ENCODE data around the gene SPDYC.

SPDYC gene

GRCh38 chr11:65213322-65214211 lies 43.5 kb downstream of the SPDYC start:
- Histone ChIP-seq H3K4me1 (ENCODE audit: control insufficient read depth, insufficient read depth, low read length) (peaks cover 14% of the 10 kb centered on the region), H3K36me3 (ENCODE audit: control insufficient read depth, insufficient read depth, low read length) (no peaks in the 10 kb centered on the region), H3K4me3 (ENCODE audit: insufficient read depth, low read depth, low read length) (no peak overlapping the region), H3K9me3 (ENCODE audit: control insufficient read depth, low read length) (no peaks in the 10 kb centered on the region), H3K27me3 (ENCODE audit: control insufficient read depth, insufficient read depth, low read length, poor library complexity, severe bottlenecking) (no peaks in the 10 kb centered on the region), H3K27ac (ENCODE audit: insufficient read depth, low read depth, low read length, poor library complexity, severe bottlenecking) (no peak overlapping the region)
- 69% methylated on average over 26 of the region's 26 CpGs for WGBS, 2 experiments

- no peak overlapping the region for H3K4me3 ChIP-seq (ENCODE audit: insufficient read depth, low read depth, low read length)
- H3K9me3 ChIP-seq (ENCODE audit: control insufficient read depth, low read length), result no peaks in the 10 kb centered on the region
- H3K36me3 ChIP-seq (ENCODE audit: control insufficient read depth, insufficient read depth, low read length), result no peaks in the 10 kb centered on the region
- H3K4me1 ChIP-seq (ENCODE audit: control insufficient read depth, insufficient read depth, low read length), result peaks cover 14% of the 10 kb centered on the region
- H3K27ac ChIP-seq (ENCODE audit: insufficient read depth, low read depth, low read length, poor library complexity, severe bottlenecking), result no peak overlapping the region
- 87 to 90% methylated on average over 15 to 16 of the region's 16 CpGs for WGBS, 2 experiments
- H3K27me3 ChIP-seq (ENCODE audit: control insufficient read depth, insufficient read depth, low read length, poor library complexity, severe bottlenecking), result no peaks in the 10 kb centered on the region
These were observed 44.3 kb downstream of the SPDYC start for GRCh38 chr11:65214212-65214845.

DNA sequence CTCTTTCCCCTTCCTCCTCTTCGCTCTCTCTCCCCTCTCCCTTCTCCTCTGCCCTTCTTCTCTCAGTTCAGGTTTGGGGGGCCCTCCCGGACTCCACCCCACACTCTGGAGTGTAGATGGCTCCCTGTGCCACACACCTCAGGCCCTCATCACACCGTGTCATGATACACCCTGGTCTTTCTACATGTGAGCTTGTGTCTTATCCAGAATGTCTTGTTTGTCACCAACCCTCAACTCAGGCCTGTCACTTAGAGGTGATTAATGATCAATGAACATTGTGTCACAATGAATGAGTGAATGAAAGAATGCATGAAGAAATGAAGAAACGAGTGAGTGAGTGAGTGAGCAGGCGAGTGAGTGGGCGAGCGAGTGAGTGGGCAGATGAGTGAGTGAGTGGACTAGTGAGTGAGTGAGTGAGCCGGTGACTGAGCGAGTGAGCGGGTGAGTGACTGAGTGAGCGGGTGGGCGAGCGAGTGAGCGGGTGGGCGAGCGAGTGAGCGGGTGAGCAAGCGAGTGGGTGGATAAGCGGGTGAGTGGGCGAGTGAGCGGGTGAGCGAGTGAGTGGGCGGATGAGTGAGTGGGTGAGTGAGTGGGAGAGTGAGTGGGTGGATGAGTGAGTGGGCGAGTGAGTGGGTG lies 45.5 kb downstream of the SPDYC start:
- WGBS, 2 experiments, result 93 to 94% methylated on average over 23 of the region's 24 CpGs
- no peak overlapping the region for H3K4me3 ChIP-seq (ENCODE audit: insufficient read depth, low read depth, low read length)
- no peaks in the 10 kb centered on the region for H3K27me3 ChIP-seq (ENCODE audit: control insufficient read depth, insufficient read depth, low read length, poor library complexity, severe bottlenecking)
- peaks cover 14% of the 10 kb centered on the region for H3K4me1 ChIP-seq (ENCODE audit: control insufficient read depth, insufficient read depth, low read length)
- no peaks in the 10 kb centered on the region for H3K9me3 ChIP-seq (ENCODE audit: control insufficient read depth, low read length)
- no peak overlapping the region for H3K27ac ChIP-seq (ENCODE audit: insufficient read depth, low read depth, low read length, poor library complexity, severe bottlenecking)
- no peaks in the 10 kb centered on the region for H3K36me3 ChIP-seq (ENCODE audit: control insufficient read depth, insufficient read depth, low read length)

DNA sequence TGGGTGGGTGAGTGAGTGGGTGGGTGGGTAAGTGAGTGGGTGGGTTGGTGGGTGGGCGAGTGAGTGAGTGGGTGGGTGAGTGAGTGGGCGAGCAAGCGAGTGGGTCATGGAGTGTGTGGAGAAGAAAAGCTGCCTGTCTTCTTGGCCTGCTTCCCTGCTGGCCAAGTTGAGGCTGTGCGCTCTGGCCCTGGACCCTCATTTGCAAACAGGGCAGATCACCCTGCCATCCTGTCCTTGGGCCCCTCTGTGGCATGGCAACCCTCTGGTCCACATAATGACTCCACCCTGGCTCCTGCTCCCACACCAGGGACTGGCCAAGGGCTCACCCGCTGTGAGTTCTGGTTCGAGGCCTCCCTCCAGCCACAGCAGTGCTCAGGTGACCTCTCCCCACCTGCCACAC lies 46.8 kb downstream of the SPDYC start:
- H3K9me3 ChIP-seq (ENCODE audit: control insufficient read depth, low read length), result no peaks in the 10 kb centered on the region
- no peaks in the 10 kb centered on the region for H3K36me3 ChIP-seq (ENCODE audit: control insufficient read depth, insufficient read depth, low read length)
- 90 to 91% methylated on average over 6 of the region's 6 CpGs for WGBS, 2 experiments
- peaks cover 14% of the 10 kb centered on the region for H3K4me1 ChIP-seq (ENCODE audit: control insufficient read depth, insufficient read depth, low read length)
- no peaks in the 10 kb centered on the region for H3K27me3 ChIP-seq (ENCODE audit: control insufficient read depth, insufficient read depth, low read length, poor library complexity, severe bottlenecking)
- no peak overlapping the region for H3K27ac ChIP-seq (ENCODE audit: insufficient read depth, low read depth, low read length, poor library complexity, severe bottlenecking)
- no peak overlapping the region for H3K4me3 ChIP-seq (ENCODE audit: insufficient read depth, low read depth, low read length)

DNA sequence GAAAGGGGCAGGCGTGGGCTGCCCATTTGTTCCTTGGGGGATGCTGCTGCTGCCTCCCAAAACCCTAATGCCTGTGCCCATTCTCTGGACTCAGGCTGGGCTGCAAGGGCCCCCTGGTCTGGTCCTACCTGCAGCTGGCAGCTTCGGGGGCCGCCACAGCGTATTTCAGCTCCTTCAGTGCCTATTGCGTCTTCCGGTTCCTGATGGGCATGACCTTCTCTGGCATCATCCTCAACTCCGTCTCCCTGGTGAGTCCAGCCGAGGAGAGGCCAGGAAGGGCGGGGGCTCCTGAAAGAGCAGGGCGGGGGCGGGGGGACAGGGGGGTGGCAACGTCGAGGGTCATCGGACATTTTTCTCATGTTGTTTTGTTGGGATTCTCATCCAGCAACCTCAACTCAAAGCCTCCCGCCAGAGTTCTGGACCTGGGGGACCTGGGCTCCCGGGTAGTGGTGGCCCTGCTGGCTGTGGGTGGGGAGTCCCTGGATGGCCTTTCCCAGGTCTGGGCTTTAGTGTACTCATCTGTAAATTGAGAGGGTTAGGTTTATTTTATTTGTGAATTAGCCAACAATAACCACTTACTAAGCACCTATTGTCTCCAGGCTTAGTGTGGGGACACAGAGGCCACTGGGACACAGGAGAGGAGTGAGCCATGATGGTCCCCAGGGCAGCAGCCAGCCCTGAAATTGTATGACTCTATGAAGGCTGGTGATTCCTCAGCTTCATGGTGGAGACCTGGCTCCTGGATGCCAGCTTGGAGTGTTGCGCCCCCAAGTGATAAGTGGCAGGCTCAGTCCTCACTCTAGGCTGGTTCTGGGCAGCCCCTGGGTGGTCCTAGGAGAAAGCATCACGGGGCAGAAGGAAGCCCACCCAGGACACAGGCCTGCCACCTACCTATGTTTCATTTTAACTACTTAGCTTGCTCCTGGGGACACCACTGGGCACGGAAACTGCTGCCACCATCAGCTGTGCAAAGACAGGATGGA lies 47.7 kb downstream of the SPDYC start:
- H3K27ac ChIP-seq (ENCODE audit: insufficient read depth, low read depth, low read length, poor library complexity, severe bottlenecking), result no peak overlapping the region
- peaks cover 7% of the 10 kb centered on the region for H3K4me1 ChIP-seq (ENCODE audit: control insufficient read depth, insufficient read depth, low read length)
- no peaks in the 10 kb centered on the region for H3K27me3 ChIP-seq (ENCODE audit: control insufficient read depth, insufficient read depth, low read length, poor library complexity, severe bottlenecking)
- H3K4me3 ChIP-seq (ENCODE audit: insufficient read depth, low read depth, low read length), result no peak overlapping the region
- 91 to 93% methylated on average over 19 of the region's 19 CpGs for WGBS, 2 experiments
- H3K36me3 ChIP-seq (ENCODE audit: control insufficient read depth, insufficient read depth, low read length), result no peaks in the 10 kb centered on the region
- H3K9me3 ChIP-seq (ENCODE audit: control insufficient read depth, low read length), result no peaks in the 10 kb centered on the region

DNA sequence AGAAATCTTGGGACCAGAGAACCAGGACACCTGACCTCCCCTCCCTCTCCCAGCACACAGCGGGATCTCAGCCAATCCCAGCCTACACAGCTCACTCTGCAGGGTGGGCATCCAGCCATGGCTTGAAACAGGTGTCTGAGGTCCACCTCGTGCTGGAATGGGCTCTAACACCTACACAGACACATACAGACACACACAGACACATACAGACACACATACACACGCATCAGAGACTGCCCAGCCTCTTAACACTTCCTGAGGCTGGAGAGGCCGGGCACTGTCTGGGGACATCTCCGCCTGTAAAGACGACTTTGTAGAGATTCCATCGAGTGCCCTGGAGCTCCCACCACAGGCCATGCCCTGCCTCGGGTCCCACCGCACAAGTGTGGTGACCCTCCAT lies 48.4 kb downstream of the SPDYC start:
- Histone ChIP-seq H3K36me3 (ENCODE audit: control insufficient read depth, insufficient read depth, low read length) (no peaks in the 10 kb centered on the region), H3K9me3 (ENCODE audit: control insufficient read depth, low read length) (no peaks in the 10 kb centered on the region), H3K27ac (ENCODE audit: insufficient read depth, low read depth, low read length, poor library complexity, severe bottlenecking) (no peak overlapping the region), H3K27me3 (ENCODE audit: control insufficient read depth, insufficient read depth, low read length, poor library complexity, severe bottlenecking) (no peaks in the 10 kb centered on the region), H3K4me3 (ENCODE audit: insufficient read depth, low read depth, low read length) (no peak overlapping the region), H3K4me1 (ENCODE audit: control insufficient read depth, insufficient read depth, low read length) (peaks cover 2% of the 10 kb centered on the region)
- 90 to 92% methylated on average over 9 of the region's 9 CpGs for WGBS, 2 experiments

GRCh38 chr11:65219930-65220213 lies 49.8 kb downstream of the SPDYC start:
- H3K27me3 ChIP-seq (ENCODE audit: control insufficient read depth, insufficient read depth, low read length, poor library complexity, severe bottlenecking), result no peaks in the 10 kb centered on the region
- no peaks in the 10 kb centered on the region for H3K4me1 ChIP-seq (ENCODE audit: control insufficient read depth, insufficient read depth, low read length)
- no peak overlapping the region for H3K4me3 ChIP-seq (ENCODE audit: insufficient read depth, low read depth, low read length)
- 94 to 96% methylated on average over 2 to 3 of the region's 3 CpGs for WGBS, 2 experiments
- no peaks in the 10 kb centered on the region for H3K36me3 ChIP-seq (ENCODE audit: control insufficient read depth, insufficient read depth, low read length)
- no peaks in the 10 kb centered on the region for H3K9me3 ChIP-seq (ENCODE audit: control insufficient read depth, low read length)
- H3K27ac ChIP-seq (ENCODE audit: insufficient read depth, low read depth, low read length, poor library complexity, severe bottlenecking), result no peak overlapping the region

GRCh38 chr11:65221026-65221425 lies 51.0 kb downstream of the SPDYC start:
- Histone ChIP-seq H3K27ac (ENCODE audit: insufficient read depth, low read depth, low read length, poor library complexity, severe bottlenecking) (no peak overlapping the region), H3K36me3 (ENCODE audit: control insufficient read depth, insufficient read depth, low read length) (no peaks in the 10 kb centered on the region), H3K27me3 (ENCODE audit: control insufficient read depth, insufficient read depth, low read length, poor library complexity, severe bottlenecking) (peaks cover 5% of the 10 kb centered on the region), H3K4me1 (ENCODE audit: control insufficient read depth, insufficient read depth, low read length) (no peaks in the 10 kb centered on the region), H3K9me3 (ENCODE audit: control insufficient read depth, low read length) (no peaks in the 10 kb centered on the region), H3K4me3 (ENCODE audit: insufficient read depth, low read depth, low read length) (no peak overlapping the region)
- WGBS, 2 experiments, result 90 to 94% methylated on average over 8 to 9 of the region's 10 CpGs

Measured in ectodermal cell (in vitro differentiated cells).